ENCODE measurements around the gene PHETA1.
"Not testable (repeated sequence)": the region's sequence is repeated elsewhere in the genome, so short reads cannot be mapped to it uniquely, and the experiment has no call there.

PHETA1 gene

GRCh38 chr12:111340231-111340630 lies 28.7 kb downstream of the PHETA1 start:
- H3K36me3 ChIP-seq (replicated peaks; ENCODE audit: low read depth, low read length) = no peaks in the 10 kb centered on the region
- no peak overlapping the region for H3K4me3 ChIP-seq (ENCODE audit: low read length)
- TF ChIP-seq EZH2phosphoT487 (IDR thresholded peaks at IDR 0.05; ENCODE audit: low read depth) (no peak), CTCF (IDR thresholded peaks at IDR 0.05; ENCODE audit: low read depth, low read length) (no peak)
- no peak overlapping the region for H3K27ac ChIP-seq (ENCODE audit: low read length)
- H2AFZ ChIP-seq (ENCODE audit: low read depth, low read length) = no peak overlapping the region
- H3K27me3 ChIP-seq (ENCODE audit: low read depth, low read length) = 0 out of 2 replicates have a peak, but pooled peaks cover 5% of the 10 kb centered on the region
- no peaks in the 10 kb centered on the region for H3K4me1 ChIP-seq (ENCODE audit: low read length)
- H3K4me2 ChIP-seq (ENCODE audit: low read length) = no peak overlapping the region
- H3K9me3 ChIP-seq (ENCODE audit: insufficient read depth, low read length) = no peaks in the 10 kb centered on the region
- H3K79me2 ChIP-seq (ENCODE audit: low read length) = no peaks in the 10 kb centered on the region
- no peaks in the 10 kb centered on the region for H4K20me1 ChIP-seq (ENCODE audit: insufficient read depth, low read length)
- H3K9ac ChIP-seq (ENCODE audit: low read length) = no peak overlapping the region

- no peaks in the 10 kb centered on the region for H3K79me2 ChIP-seq (ENCODE audit: low read length)
- 0 out of 2 replicates have a peak, but pooled peaks cover 5% of the 10 kb centered on the region for H3K27me3 ChIP-seq (ENCODE audit: low read depth, low read length)
- H3K4me3 ChIP-seq (ENCODE audit: low read length) = no peak overlapping the region
- no peak overlapping the region for H3K9ac ChIP-seq (ENCODE audit: low read length)
- no peak overlapping the region for H3K27ac ChIP-seq (ENCODE audit: low read length)
- no peak overlapping the region for H3K4me2 ChIP-seq (ENCODE audit: low read length)
- H3K36me3 ChIP-seq (replicated peaks; ENCODE audit: low read depth, low read length) = no peaks in the 10 kb centered on the region
- H2AFZ ChIP-seq (ENCODE audit: low read depth, low read length) = no peak overlapping the region
- no peaks in the 10 kb centered on the region for H3K4me1 ChIP-seq (ENCODE audit: low read length)
- TF ChIP-seq EZH2phosphoT487 (IDR thresholded peaks at IDR 0.05; ENCODE audit: low read depth) = no peak
- TF ChIP-seq CTCF (IDR thresholded peaks at IDR 0.05; ENCODE audit: low read depth, low read length) = no peak
- H3K9me3 ChIP-seq (ENCODE audit: insufficient read depth, low read length) = no peaks in the 10 kb centered on the region
- H4K20me1 ChIP-seq (ENCODE audit: insufficient read depth, low read length) = no peaks in the 10 kb centered on the region
Measured at GRCh38 chr12:111339321-111339938, 29.5 kb downstream of the PHETA1 start.

GRCh38 chr12:111338096-111338495 lies 30.8 kb downstream of the PHETA1 start:
- no peaks in the 10 kb centered on the region for H3K4me1 ChIP-seq (ENCODE audit: low read length)
- H3K36me3 ChIP-seq (replicated peaks; ENCODE audit: low read depth, low read length) = no peaks in the 10 kb centered on the region
- no peaks in the 10 kb centered on the region for H3K79me2 ChIP-seq (ENCODE audit: low read length)
- H2AFZ ChIP-seq (ENCODE audit: low read depth, low read length) = no peak overlapping the region
- H3K9ac ChIP-seq (ENCODE audit: low read length) = no peak overlapping the region
- H3K4me3 ChIP-seq (ENCODE audit: low read length) = no peak overlapping the region
- H3K9me3 ChIP-seq (ENCODE audit: insufficient read depth, low read length) = no peaks in the 10 kb centered on the region
- H4K20me1 ChIP-seq (ENCODE audit: insufficient read depth, low read length) = no peaks in the 10 kb centered on the region
- TF ChIP-seq CTCF (IDR thresholded peaks at IDR 0.05; ENCODE audit: low read depth, low read length) (no peak), EZH2phosphoT487 (IDR thresholded peaks at IDR 0.05; ENCODE audit: low read depth) (no peak)
- peaks cover 8% of the 10 kb centered on the region; the same call in 1 of the 2 replicates for H3K27me3 ChIP-seq (ENCODE audit: low read depth, low read length)
- no peak overlapping the region for H3K4me2 ChIP-seq (ENCODE audit: low read length)
- H3K27ac ChIP-seq (ENCODE audit: low read length) = no peak overlapping the region

GRCh38 chr12:111337371-111337770 lies 31.5 kb downstream of the PHETA1 start:
- no peaks in the 10 kb centered on the region for H3K79me2 ChIP-seq (ENCODE audit: low read length)
- no peaks in the 10 kb centered on the region for H3K36me3 ChIP-seq (replicated peaks; ENCODE audit: low read depth, low read length)
- no peak overlapping the region for H3K27ac ChIP-seq (ENCODE audit: low read length)
- TF ChIP-seq EZH2phosphoT487 (IDR thresholded peaks at IDR 0.05; ENCODE audit: low read depth) (no peak), CTCF (IDR thresholded peaks at IDR 0.05; ENCODE audit: low read depth, low read length) (no peak)
- no peak overlapping the region for H3K9ac ChIP-seq (ENCODE audit: low read length)
- H4K20me1 ChIP-seq (ENCODE audit: insufficient read depth, low read length) = no peaks in the 10 kb centered on the region
- no peaks in the 10 kb centered on the region for H3K9me3 ChIP-seq (ENCODE audit: insufficient read depth, low read length)
- H3K4me3 ChIP-seq (ENCODE audit: low read length) = no peak overlapping the region
- no peak overlapping the region for H3K4me2 ChIP-seq (ENCODE audit: low read length)
- no peak overlapping the region for H2AFZ ChIP-seq (ENCODE audit: low read depth, low read length)
- H3K27me3 ChIP-seq (ENCODE audit: low read depth, low read length) = peaks cover 15% of the 10 kb centered on the region
- no peaks in the 10 kb centered on the region for H3K4me1 ChIP-seq (ENCODE audit: low read length)

- H3K79me2 ChIP-seq (ENCODE audit: low read length); H3K27ac ChIP-seq (ENCODE audit: low read length): not testable (repeated sequence)
Measured at GRCh38 chr12:111336411-111336810, 32.5 kb downstream of the PHETA1 start.

More at GRCh38 chr12:111336411-111336810, 32.5 kb downstream of the PHETA1 start:
- not testable (repeated sequence) for H3K36me3 ChIP-seq (replicated peaks; ENCODE audit: low read depth, low read length); H3K4me2 ChIP-seq (ENCODE audit: low read length); H3K9me3 ChIP-seq (ENCODE audit: insufficient read depth, low read length); H2AFZ ChIP-seq (ENCODE audit: low read depth, low read length); H3K9ac ChIP-seq (ENCODE audit: low read length); H3K4me1 ChIP-seq (ENCODE audit: low read length); H4K20me1 ChIP-seq (ENCODE audit: insufficient read depth, low read length); H3K4me3 ChIP-seq (ENCODE audit: low read length)
- H3K27me3 ChIP-seq (ENCODE audit: low read depth, low read length) = peaks cover 17% of the 10 kb centered on the region
